B cell (primary cell): Measurements from ENCODE around the gene MTMR10.

Experiments
- CTCF ChIP-seq: fragments of 200-600 bp; IDR thresholded peaks from one replicate; pipeline ENCODE4 v1.8.0; 2022; ENCODE audit warnings: antibody characterized with exemption, mild to moderate bottlenecking
- EZH2 ChIP-seq: IDR thresholded peaks from 2 replicates; pipeline ENCODE4 v1.6.1; 2012; ENCODE audit warnings: borderline replicate concordance, low read depth, mild to moderate bottlenecking, moderate library complexity, low read length; ENCODE audit not compliant: insufficient read depth, poor library complexity, severe bottlenecking

- TF ChIP-seq CTCF (no peak), EZH2 (no peak)
These were observed 95.8 kb downstream of the MTMR10 start for GRCh38 chr15:30895461-30896210.
